Activated naive CD4-positive, alpha-beta T cell treated with anti-CD3 and anti-CD28 coated beads for 36 hours (primary cell): Measurements from ENCODE around the gene SATB2. TPM values are rescaled to one million over a fixed set of nuclear protein-coding genes. Genes with fewer than 3 reads are reported as not detected.

Source experiments
- CTCF ChIA-PET: fragments of 350-600 bp; sonication (Branson Sonifier 250); formaldehyde crosslinking; loops from one replicate; lab custom pipeline; 2021; ENCODE audit warnings: antibody characterized with exemption; lab: Charles Lee
- DNase-seq: peaks from one replicate; pipeline ENCODE4 v3.0.0-alpha.2; 2020
- H3K27ac Mint-ChIP-seq: one replicate; pipeline ENCODE4 v1.8.0; 2021; ENCODE audit warnings: mild to moderate bottlenecking, mixed read lengths
- H3K27me3 Mint-ChIP-seq: one replicate; pipeline ENCODE4 v1.8.0; 2021; ENCODE audit warnings: low read depth, mixed read lengths
- H3K36me3 Mint-ChIP-seq: one replicate; pipeline ENCODE4 v1.8.0; 2021; ENCODE audit warnings: low read depth, mixed read lengths
- H3K4me1 Mint-ChIP-seq: one replicate; pipeline ENCODE4 v1.8.0; 2021; ENCODE audit warnings: low read depth, mixed read lengths
- H3K4me3 Mint-ChIP-seq: one replicate; pipeline ENCODE4 v1.8.0; 2021; ENCODE audit warnings: mild to moderate bottlenecking, moderate library complexity, mixed read lengths
- H3K9me3 Mint-ChIP-seq: one replicate; pipeline ENCODE4 v1.8.0; 2021; ENCODE audit warnings: mixed read lengths
- intact Hi-C: fragments of 100-400 bp; cut with micrococcal nuclease; formaldehyde crosslinking; loops from one replicate; pipeline ENCODE4 v1.15.1; 2023
- total RNA-seq, 2 experiments: library from RNA; stranded (reverse); gene quantifications; one replicate each; pipeline ENCODE4 v1.2.3, GENCODE V29; 2021

Gene SATB2
- total RNA-seq, 2 experiments from 2014 or later = 0.02 to 0.44 TPM

GRCh38 chr2:199329466-199329865, 128.3 kb downstream of the SATB2 start:
- Mint-ChIP-seq H3K27ac (no peak overlapping the region), H3K4me3 (no peak overlapping the region), H3K27me3 (peaks cover 5% of the 10 kb centered on the region), H3K9me3 (no peaks in the 10 kb centered on the region), H3K36me3 (no peaks in the 10 kb centered on the region), H3K4me1 (no peaks in the 10 kb centered on the region)
- CTCF ChIA-PET = no interaction called here
- intact Hi-C loops = no loop called here
- no peak for DNase-seq

GRCh38 chr2:199329031-199329430, 128.7 kb downstream of the SATB2 start:
- Mint-ChIP-seq H3K4me1 (no peaks in the 10 kb centered on the region), H3K9me3 (no peaks in the 10 kb centered on the region), H3K4me3 (no peak overlapping the region), H3K27ac (no peak overlapping the region), H3K36me3 (no peaks in the 10 kb centered on the region), H3K27me3 (peaks cover 5% of the 10 kb centered on the region)
- CTCF ChIA-PET = no interaction called here
- intact Hi-C loops = no loop called here
- DNase-seq = no peak

- H3K4me3 Mint-ChIP-seq = no peak overlapping the region
- H3K27me3 Mint-ChIP-seq = peaks cover 2% of the 10 kb centered on the region
- DNase-seq = no peak
- intact Hi-C loops = no loop called here
- CTCF ChIA-PET = no interaction called here
- no peak overlapping the region for H3K27ac Mint-ChIP-seq
- H3K36me3 Mint-ChIP-seq = no peaks in the 10 kb centered on the region
- H3K9me3 Mint-ChIP-seq = no peaks in the 10 kb centered on the region
- no peaks in the 10 kb centered on the region for H3K4me1 Mint-ChIP-seq
These were observed 131.9 kb downstream of the SATB2 start for GRCh38 chr2:199325881-199326280.

- peaks cover 5% of the 10 kb centered on the region for H3K27me3 Mint-ChIP-seq
- DNase-seq = no peak
- H3K36me3 Mint-ChIP-seq = no peaks in the 10 kb centered on the region
- intact Hi-C loops = no loop called here
- no peaks in the 10 kb centered on the region for H3K9me3 Mint-ChIP-seq
- CTCF ChIA-PET = no interaction called here
- no peaks in the 10 kb centered on the region for H3K4me1 Mint-ChIP-seq
- H3K27ac Mint-ChIP-seq = no peak overlapping the region
- H3K4me3 Mint-ChIP-seq = no peak overlapping the region
These were observed 135.6 kb downstream of the SATB2 start for GRCh38 chr2:199322151-199322550.

- intact Hi-C loops = no loop called here
- H3K9me3 Mint-ChIP-seq = no peaks in the 10 kb centered on the region
- no peaks in the 10 kb centered on the region for H3K36me3 Mint-ChIP-seq
- DNase-seq = no peak
- no peaks in the 10 kb centered on the region for H3K4me1 Mint-ChIP-seq
- H3K27me3 Mint-ChIP-seq = peaks cover 3% of the 10 kb centered on the region
- H3K27ac Mint-ChIP-seq = no peak overlapping the region
- H3K4me3 Mint-ChIP-seq = no peak overlapping the region
- CTCF ChIA-PET = no interaction called here
These were observed 140.1 kb downstream of the SATB2 start for GRCh38 chr2:199317646-199318045.

- Mint-ChIP-seq H3K4me1 (no peaks in the 10 kb centered on the region), H3K27ac (no peak overlapping the region), H3K36me3 (no peaks in the 10 kb centered on the region), H3K27me3 (peaks cover 3% of the 10 kb centered on the region), H3K9me3 (no peaks in the 10 kb centered on the region), H3K4me3 (no peak overlapping the region)
- intact Hi-C loops = no loop called here
- DNase-seq = no peak
- CTCF ChIA-PET = no interaction called here
These were observed 140.9 kb downstream of the SATB2 start for GRCh38 chr2:199316851-199317250.

- DNase-seq = peak; percentile 12
- CTCF ChIA-PET = no interaction called here
- no peaks in the 10 kb centered on the region for H3K4me1 Mint-ChIP-seq
- no peaks in the 10 kb centered on the region for H3K9me3 Mint-ChIP-seq
- no peak overlapping the region for H3K27ac Mint-ChIP-seq
- intact Hi-C loops = no loop called here
- H3K36me3 Mint-ChIP-seq = no peaks in the 10 kb centered on the region
- no peak overlapping the region for H3K4me3 Mint-ChIP-seq
- H3K27me3 Mint-ChIP-seq = peaks cover 4% of the 10 kb centered on the region
These were observed 142.2 kb downstream of the SATB2 start for GRCh38 chr2:199315299-199316179.

- no peak overlapping the region for H3K4me3 Mint-ChIP-seq
- no peak for DNase-seq
- H3K27me3 Mint-ChIP-seq = peaks cover 1% of the 10 kb centered on the region
- no peak overlapping the region for H3K27ac Mint-ChIP-seq
- H3K9me3 Mint-ChIP-seq = no peaks in the 10 kb centered on the region
- intact Hi-C loops = no loop called here
- H3K36me3 Mint-ChIP-seq = no peaks in the 10 kb centered on the region
- CTCF ChIA-PET = no interaction called here
- H3K4me1 Mint-ChIP-seq = no peaks in the 10 kb centered on the region
These were observed 144.8 kb downstream of the SATB2 start for GRCh38 chr2:199312931-199313330.

- DNase-seq = no peak
- Mint-ChIP-seq H3K36me3 (no peaks in the 10 kb centered on the region), H3K27me3 (peaks cover 1% of the 10 kb centered on the region), H3K27ac (no peak overlapping the region), H3K4me1 (no peaks in the 10 kb centered on the region), H3K9me3 (no peaks in the 10 kb centered on the region), H3K4me3 (no peak overlapping the region)
- intact Hi-C loops = no loop called here
- CTCF ChIA-PET = interaction anchor here (1.6 kb wide), 1 partner anchor 177 kb away, joined by 3 read pairs; no protein-coding TSS in a partner anchor
These were observed 146.8 kb downstream of the SATB2 start for GRCh38 chr2:199310771-199311585.

- H3K4me1 Mint-ChIP-seq = no peaks in the 10 kb centered on the region
- no peak for DNase-seq
- intact Hi-C loops = no loop called here
These were observed 147.8 kb downstream of the SATB2 start for GRCh38 chr2:199309973-199310372.

GRCh38 chr2:199309411-199309810, 148.3 kb downstream of the SATB2 start:
- no peak for DNase-seq
- no peaks in the 10 kb centered on the region for H3K4me1 Mint-ChIP-seq
- intact Hi-C loops = no loop called here
- CTCF ChIA-PET = interaction anchor here (0.7 kb wide), 1 partner anchor 431 kb away, joined by 3 read pairs; no protein-coding TSS in a partner anchor
- H3K27me3 Mint-ChIP-seq = peaks cover 1% of the 10 kb centered on the region
- no peaks in the 10 kb centered on the region for H3K9me3 Mint-ChIP-seq
- H3K27ac Mint-ChIP-seq = no peak overlapping the region
- no peaks in the 10 kb centered on the region for H3K36me3 Mint-ChIP-seq
- no peak overlapping the region for H3K4me3 Mint-ChIP-seq

More at GRCh38 chr2:199309973-199310372, 147.8 kb downstream of the SATB2 start:
- CTCF ChIA-PET = no interaction called here
- H3K36me3 Mint-ChIP-seq = no peaks in the 10 kb centered on the region
- H3K27me3 Mint-ChIP-seq = peaks cover 1% of the 10 kb centered on the region
- H3K4me3 Mint-ChIP-seq = no peak overlapping the region
- H3K27ac Mint-ChIP-seq = no peak overlapping the region
- no peaks in the 10 kb centered on the region for H3K9me3 Mint-ChIP-seq

- Mint-ChIP-seq H3K4me1 (no peaks in the 10 kb centered on the region), H3K9me3 (no peaks in the 10 kb centered on the region), H3K27me3 (peaks cover 5% of the 10 kb centered on the region), H3K27ac (no peak overlapping the region), H3K4me3 (no peak overlapping the region), H3K36me3 (no peaks in the 10 kb centered on the region)
- CTCF ChIA-PET = no interaction called here
- intact Hi-C loops = no loop called here
- no peak for DNase-seq
These were observed 149.2 kb downstream of the SATB2 start for GRCh38 chr2:199308567-199308966.
